ENCODE data around the gene ADAM23. TPM values are rescaled to one million over a fixed set of nuclear protein-coding genes. Genes with fewer than 3 reads are reported as not detected.

ADAM23 gene
- total and polyA plus RNA-seq, 2 experiments from 2014 or later: 1.8 to 4.4 TPM

DNA sequence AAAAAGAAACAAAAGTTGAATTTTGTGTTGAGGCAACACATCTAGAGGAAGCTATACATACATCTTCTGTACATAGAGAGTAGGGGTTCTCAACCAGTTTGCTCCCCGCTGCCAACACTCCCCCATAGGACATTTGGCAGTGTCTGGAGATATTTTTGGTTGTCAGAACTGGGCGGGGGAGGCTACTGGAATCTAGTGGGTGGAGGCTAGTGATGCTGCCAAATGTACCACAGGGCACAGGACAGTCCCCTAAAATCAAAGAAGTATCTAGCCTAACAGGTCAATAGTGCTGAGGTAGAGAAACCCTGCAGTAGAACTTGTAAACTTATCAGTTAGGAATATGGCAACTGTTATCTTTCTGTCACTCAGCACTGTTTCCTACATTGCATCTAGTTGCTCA lies 21.3 kb downstream of the ADAM23 start:
- 45 to 59% methylated on average over 2 of the region's 2 CpGs for WGBS, 2 experiments (ENCODE audit: low coverage in 1 of 2, low lambda C conversion rate in 2 of 2, missing lambda C conversion rate in 2 of 2)

GRCh38 chr2:206471524-206472062 lies 28.3 kb downstream of the ADAM23 start:
- no peaks in the 10 kb centered on the region for H3K9me3 ChIP-seq (ENCODE audit: low read depth)
- H3K27me3 ChIP-seq (replicated peaks; ENCODE audit: insufficient read depth): no peaks in the 10 kb centered on the region
- in situ Hi-C loops (cut with MboI): no loop called here
- H3F3A ChIP-seq (ENCODE audit: insufficient read depth): no peaks in the 10 kb centered on the region
- H3K36me3 ChIP-seq (ENCODE audit: low read depth): no peaks in the 10 kb centered on the region
- no peaks in the 10 kb centered on the region for H4K20me1 ChIP-seq (ENCODE audit: insufficient read depth)
- H3K4me1 ChIP-seq (ENCODE audit: insufficient read depth): no peaks in the 10 kb centered on the region
- H3K4me2 ChIP-seq (ENCODE audit: unreplicated experiment): no peak overlapping the region
- H3K9ac ChIP-seq: no peak overlapping the region
- no peaks in the 10 kb centered on the region for H3K79me2 ChIP-seq (ENCODE audit: insufficient read depth)
- no peak for TF ChIP-seq EZH2 (IDR thresholded peaks at IDR 0.05; ENCODE audit: insufficient read depth, poor library complexity, severe bottlenecking)
- H3K9me2 ChIP-seq (ENCODE audit: insufficient read depth): no peaks in the 10 kb centered on the region
- H3K27ac ChIP-seq: no peak overlapping the region
- no peak overlapping the region for H3K4me3 ChIP-seq
- DNase-seq: no peak
- WGBS, 2 experiments (ENCODE audit: low coverage in 1 of 2, low lambda C conversion rate in 2 of 2, missing lambda C conversion rate in 2 of 2): 66 to 68% methylated on average over 2 of the region's 2 CpGs
- H2AFZ ChIP-seq: no peak overlapping the region

More for the DNA sequence above, 21.3 kb downstream of the ADAM23 start:
- Histone ChIP-seq H3K4me3 (no peak overlapping the region), H3K36me3 (ENCODE audit: low read depth) (no peaks in the 10 kb centered on the region), H4K20me1 (ENCODE audit: insufficient read depth) (no peaks in the 10 kb centered on the region), H3K4me2 (ENCODE audit: unreplicated experiment) (no peak overlapping the region), H2AFZ (no peak overlapping the region), H3K27ac (no peak overlapping the region), H3K27me3 (replicated peaks; ENCODE audit: insufficient read depth) (no peaks in the 10 kb centered on the region), H3K9me2 (ENCODE audit: insufficient read depth) (no peaks in the 10 kb centered on the region), H3F3A (ENCODE audit: insufficient read depth) (no peaks in the 10 kb centered on the region), H3K4me1 (ENCODE audit: insufficient read depth) (no peaks in the 10 kb centered on the region), H3K79me2 (ENCODE audit: insufficient read depth) (no peaks in the 10 kb centered on the region), H3K9me3 (ENCODE audit: low read depth) (no peaks in the 10 kb centered on the region), H3K9ac (no peak overlapping the region)
- TF ChIP-seq EZH2phosphoT487 (IDR thresholded peaks at IDR 0.05; ENCODE audit: insufficient read depth, low read depth) (no peak), EZH2 (IDR thresholded peaks at IDR 0.05; ENCODE audit: insufficient read depth, poor library complexity, severe bottlenecking) (no peak)
- no peak for DNase-seq
- in situ Hi-C loops (cut with MboI): no loop called here

DNA sequence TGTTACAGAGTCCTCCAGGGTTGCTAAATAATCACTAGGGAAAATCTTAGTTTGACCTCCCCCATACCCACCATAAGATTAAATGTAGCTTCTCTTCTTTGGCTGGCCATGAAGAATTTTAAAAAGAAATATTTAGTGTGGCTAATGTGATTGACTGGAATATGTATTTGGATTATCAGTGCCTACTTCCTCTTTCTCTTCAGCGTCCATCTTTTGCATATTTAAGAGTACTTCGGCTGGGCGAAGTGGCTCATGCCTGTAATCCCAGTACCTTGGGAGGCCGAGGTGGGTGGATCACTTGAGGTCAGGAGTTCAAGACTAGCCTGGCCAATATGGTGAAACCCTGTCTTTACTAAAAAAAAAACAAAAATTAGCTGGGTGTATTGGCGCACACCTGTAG lies 28.8 kb downstream of the ADAM23 start:
- in situ Hi-C loops (cut with MboI): no loop called here
- no peak overlapping the region for H3K9ac ChIP-seq
- no peak overlapping the region for H3K4me2 ChIP-seq (ENCODE audit: unreplicated experiment)
- no peaks in the 10 kb centered on the region for H4K20me1 ChIP-seq (ENCODE audit: insufficient read depth)
- no peak for TF ChIP-seq EZH2 (IDR thresholded peaks at IDR 0.05; ENCODE audit: insufficient read depth, poor library complexity, severe bottlenecking)
- H3K4me1 ChIP-seq (ENCODE audit: insufficient read depth): no peaks in the 10 kb centered on the region
- no peaks in the 10 kb centered on the region for H3F3A ChIP-seq (ENCODE audit: insufficient read depth)
- H3K79me2 ChIP-seq (ENCODE audit: insufficient read depth): no peaks in the 10 kb centered on the region
- H3K9me2 ChIP-seq (ENCODE audit: insufficient read depth): no peaks in the 10 kb centered on the region
- no peak overlapping the region for H3K27ac ChIP-seq
- no peaks in the 10 kb centered on the region for H3K27me3 ChIP-seq (replicated peaks; ENCODE audit: insufficient read depth)
- H2AFZ ChIP-seq: no peak overlapping the region
- H3K36me3 ChIP-seq (ENCODE audit: low read depth): no peaks in the 10 kb centered on the region
- no peaks in the 10 kb centered on the region for H3K9me3 ChIP-seq (ENCODE audit: low read depth)
- H3K4me3 ChIP-seq: no peak overlapping the region
- 90 to 92% methylated on average over 5 of the region's 5 CpGs for WGBS, 2 experiments (ENCODE audit: low coverage in 1 of 2, low lambda C conversion rate in 2 of 2, missing lambda C conversion rate in 2 of 2)
- DNase-seq: no peak

GRCh38 chr2:206474099-206474498 lies 30.8 kb downstream of the ADAM23 start:
- Histone ChIP-seq H3K4me2 (ENCODE audit: unreplicated experiment) (no peak overlapping the region), H3K27me3 (replicated peaks; ENCODE audit: insufficient read depth) (no peaks in the 10 kb centered on the region), H4K20me1 (ENCODE audit: insufficient read depth) (no peaks in the 10 kb centered on the region), H3K79me2 (ENCODE audit: insufficient read depth) (no peaks in the 10 kb centered on the region), H2AFZ (no peak overlapping the region), H3K9ac (no peak overlapping the region), H3K9me2 (ENCODE audit: insufficient read depth) (no peaks in the 10 kb centered on the region), H3K4me3 (no peak overlapping the region), H3K27ac (no peak overlapping the region), H3K36me3 (ENCODE audit: low read depth) (no peaks in the 10 kb centered on the region), H3K9me3 (ENCODE audit: low read depth) (no peaks in the 10 kb centered on the region), H3K4me1 (ENCODE audit: insufficient read depth) (no peaks in the 10 kb centered on the region), H3F3A (ENCODE audit: insufficient read depth) (no peaks in the 10 kb centered on the region)
- DNase-seq: no peak
- 98 to 100% methylated on average over 1 of the region's 1 CpG for WGBS, 2 experiments (ENCODE audit: low coverage in 1 of 2, low lambda C conversion rate in 2 of 2, missing lambda C conversion rate in 2 of 2)
- in situ Hi-C loops (cut with MboI): no loop called here
- TF ChIP-seq EZH2 (IDR thresholded peaks at IDR 0.05; ENCODE audit: insufficient read depth, poor library complexity, severe bottlenecking): no peak
- TF ChIP-seq EZH2phosphoT487 (IDR thresholded peaks at IDR 0.05; ENCODE audit: insufficient read depth, low read depth): no peak

GRCh38 chr2:206477296-206477695 lies 34.0 kb downstream of the ADAM23 start:
- Histone ChIP-seq H3K9me3 (ENCODE audit: low read depth) (no peaks in the 10 kb centered on the region), H3K27me3 (replicated peaks; ENCODE audit: insufficient read depth) (no peaks in the 10 kb centered on the region), H3F3A (ENCODE audit: insufficient read depth) (no peaks in the 10 kb centered on the region), H3K27ac (no peak overlapping the region), H4K20me1 (ENCODE audit: insufficient read depth) (no peaks in the 10 kb centered on the region), H3K4me3 (no peak overlapping the region), H3K4me2 (ENCODE audit: unreplicated experiment) (no peak overlapping the region), H2AFZ (no peak overlapping the region), H3K79me2 (ENCODE audit: insufficient read depth) (no peaks in the 10 kb centered on the region), H3K9ac (no peak overlapping the region), H3K4me1 (ENCODE audit: insufficient read depth) (no peaks in the 10 kb centered on the region), H3K9me2 (ENCODE audit: insufficient read depth) (no peaks in the 10 kb centered on the region), H3K36me3 (ENCODE audit: low read depth) (no peaks in the 10 kb centered on the region)
- 87 to 93% methylated on average over 1 of the region's 1 CpG for WGBS, 2 experiments (ENCODE audit: low coverage in 1 of 2, low lambda C conversion rate in 2 of 2, missing lambda C conversion rate in 2 of 2)
- TF ChIP-seq EZH2phosphoT487 (IDR thresholded peaks at IDR 0.05; ENCODE audit: insufficient read depth, low read depth): no peak
- TF ChIP-seq EZH2 (IDR thresholded peaks at IDR 0.05; ENCODE audit: insufficient read depth, poor library complexity, severe bottlenecking): no peak
- in situ Hi-C loops (cut with MboI): no loop called here
- peak; percentile 34 for DNase-seq
